Sigmoid colon (tissue), 4 donors: ENCODE measurements around the gene GGT6.

Experiments
- POLR2A ChIP-seq, 2 donors: fragments of 450-650 bp; IDR thresholded peaks; one replicate each; pipeline ENCODE4 v1.6.1; 2016; ENCODE audit warnings: antibody characterized with exemption in 2 of 2, mild to moderate bottlenecking in 2 of 2, moderate library complexity in 2 of 2
- POLR2AphosphoS5 ChIP-seq, 4 donors: sonication (generic); formaldehyde crosslinking; IDR thresholded peaks; one replicate each; pipeline ENCODE4 v1.6.1; 2017; ENCODE audit warnings: antibody characterized with exemption in 4 of 4
- TF ChIP-seq, protein P1 (sequence below), 4 experiments: fragments of 450-650 bp in 3 of 4; fragments of 200-600 bp in 1 of 4; IDR thresholded peaks; one replicate each; pipeline ENCODE4 v1.5.1; 2016 to 2019; ENCODE audit warnings: antibody characterized with exemption in 4 of 4, mild to moderate bottlenecking in 3 of 4, moderate library complexity in 2 of 4

DNA sequence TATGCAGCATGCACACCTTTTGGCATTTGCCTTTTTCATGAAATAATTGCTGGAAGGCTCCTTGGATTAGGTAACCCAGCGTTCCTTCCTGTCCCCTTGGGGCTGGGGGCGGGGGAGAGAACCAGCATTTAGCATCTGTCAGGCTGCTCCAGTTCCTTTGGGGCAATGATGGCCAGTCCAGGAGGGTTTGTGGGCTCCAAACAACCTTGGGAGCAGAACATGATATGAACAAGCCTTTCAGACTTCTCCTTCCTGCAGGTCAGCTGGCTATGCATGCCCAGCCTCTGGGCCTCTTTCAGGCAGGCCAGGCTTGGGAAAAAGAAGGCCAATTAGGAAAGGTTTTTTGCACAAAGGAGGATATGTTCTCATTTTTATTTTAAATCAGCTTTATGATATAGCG, 22.8 kb upstream of the GGT6 start:
- TF ChIP-seq, protein P1, sequence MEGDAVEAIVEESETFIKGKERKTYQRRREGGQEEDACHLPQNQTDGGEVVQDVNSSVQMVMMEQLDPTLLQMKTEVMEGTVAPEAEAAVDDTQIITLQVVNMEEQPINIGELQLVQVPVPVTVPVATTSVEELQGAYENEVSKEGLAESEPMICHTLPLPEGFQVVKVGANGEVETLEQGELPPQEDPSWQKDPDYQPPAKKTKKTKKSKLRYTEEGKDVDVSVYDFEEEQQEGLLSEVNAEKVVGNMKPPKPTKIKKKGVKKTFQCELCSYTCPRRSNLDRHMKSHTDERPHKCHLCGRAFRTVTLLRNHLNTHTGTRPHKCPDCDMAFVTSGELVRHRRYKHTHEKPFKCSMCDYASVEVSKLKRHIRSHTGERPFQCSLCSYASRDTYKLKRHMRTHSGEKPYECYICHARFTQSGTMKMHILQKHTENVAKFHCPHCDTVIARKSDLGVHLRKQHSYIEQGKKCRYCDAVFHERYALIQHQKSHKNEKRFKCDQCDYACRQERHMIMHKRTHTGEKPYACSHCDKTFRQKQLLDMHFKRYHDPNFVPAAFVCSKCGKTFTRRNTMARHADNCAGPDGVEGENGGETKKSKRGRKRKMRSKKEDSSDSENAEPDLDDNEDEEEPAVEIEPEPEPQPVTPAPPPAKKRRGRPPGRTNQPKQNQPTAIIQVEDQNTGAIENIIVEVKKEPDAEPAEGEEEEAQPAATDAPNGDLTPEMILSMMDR (IDR thresholded peaks at IDR 0.05) = no peak
- TF ChIP-seq POLR2AphosphoS5 (IDR thresholded peaks at IDR 0.05) (no peak), POLR2A (IDR thresholded peaks at IDR 0.05) (no peak)
